Adrenal gland (tissue), 5 donors: Measurements from ENCODE around the gene FIS1.

ENCODE experiments used
- CTCF ChIP-seq, 6 experiments: fragments of 450-650 bp in 4 of 6; fragments of 200-600 bp in 2 of 6; sonication (generic) in 1 of 6; IDR thresholded peaks; 1 replicate in 5 of 6; 2 replicates in 1 of 6; pipeline versions ENCODE4 v1.5.1 to v1.8.0; 2016 to 2021; ENCODE audit warnings: antibody characterized with exemption in 6 of 6, mild to moderate bottlenecking in 2 of 6, moderate library complexity in 1 of 6
- POLR2A ChIP-seq, 2 donors: fragments of 450-650 bp; IDR thresholded peaks; one replicate each; pipeline ENCODE4 v1.6.1; 2017; ENCODE audit warnings: antibody characterized with exemption in 2 of 2, mild to moderate bottlenecking in 2 of 2, moderate library complexity in 1 of 2
- donor health status: DM: no; HTN: no; CAD: no.

GRCh38 chr7:101241015-101241363, 3.9 kb downstream of the FIS1 start:
- TF ChIP-seq POLR2A (IDR thresholded peaks at IDR 0.05) (no peak), CTCF (IDR thresholded peaks at IDR 0.05) (no peak)
